Testis (tissue), 2 donors: ENCODE measurements around the gene STX3.

Source experiments
- CTCF ChIP-seq, 3 experiments: fragments of 450-650 bp in 2 of 3; fragments of 200-600 bp in 1 of 3; sonication (generic) in 1 of 3; IDR thresholded peaks; one replicate each; pipeline ENCODE4 v1.5.1; 2016 to 2019; ENCODE audit warnings: antibody characterized with exemption in 3 of 3, mild to moderate bottlenecking in 2 of 3, moderate library complexity in 1 of 3
- POLR2A ChIP-seq: fragments of 450-650 bp; IDR thresholded peaks from one replicate; pipeline ENCODE4 v1.6.1; 2017; ENCODE audit warnings: antibody characterized with exemption, mild to moderate bottlenecking, moderate library complexity

GRCh38 chr11:59760771-59761170, 5.6 kb downstream of the STX3 start:
- no peak for TF ChIP-seq CTCF (IDR thresholded peaks at IDR 0.05)
- TF ChIP-seq POLR2A: no peak
